ENCODE measurements around the gene UNC13D.

GRCh38 chr17:75822119-75822799 lies 21.9 kb downstream of the UNC13D start:
- TF ChIP-seq CTCF (conservative IDR thresholded peaks at IDR 0.05; ENCODE audit: low read depth, low read length) (no peak), USF2 (IDR thresholded peaks at IDR 0.05; ENCODE audit: low read depth, low read length) (no peak), FOS (IDR thresholded peaks at IDR 0.05; ENCODE audit: low read depth, low read length) (no peak), POLR2A (IDR thresholded peaks at IDR 0.05; ENCODE audit: low read depth, low read length) (no peak), SMC3 (IDR thresholded peaks at IDR 0.05; ENCODE audit: low read depth, low read length) (no peak), RAD21 (IDR thresholded peaks at IDR 0.05; ENCODE audit: low read length) (no peak), BHLHE40 (IDR thresholded peaks at IDR 0.05; ENCODE audit: low read depth, low read length) (no peak), RCOR1 (IDR thresholded peaks at IDR 0.05; ENCODE audit: insufficient replicate concordance, low read length) (no peak), MXI1 (IDR thresholded peaks at IDR 0.05; ENCODE audit: borderline replicate concordance, low read depth, low read length) (no peak), CEBPB (IDR thresholded peaks at IDR 0.05; ENCODE audit: low read depth, low read length) (no peak), RFX5 (IDR thresholded peaks at IDR 0.05; ENCODE audit: low read depth, low read length) (no peak), CHD1 (IDR thresholded peaks at IDR 0.05; ENCODE audit: low read depth, low read length) (no peak)

Measured in IMR-90 (cell line).